Non-pigmented ciliary epithelial cell (primary cell): ENCODE measurements around the gene MBP.
"Not testable (repeated sequence)": the region's sequence is repeated elsewhere in the genome, so short reads cannot be mapped to it uniquely, and the experiment has no call there.

Experiments used
- DNase-seq: peaks from one replicate; pipeline ENCODE4 v3.0.0-alpha.2; 2010; ENCODE audit warnings: low read depth

MBP gene

DNA sequence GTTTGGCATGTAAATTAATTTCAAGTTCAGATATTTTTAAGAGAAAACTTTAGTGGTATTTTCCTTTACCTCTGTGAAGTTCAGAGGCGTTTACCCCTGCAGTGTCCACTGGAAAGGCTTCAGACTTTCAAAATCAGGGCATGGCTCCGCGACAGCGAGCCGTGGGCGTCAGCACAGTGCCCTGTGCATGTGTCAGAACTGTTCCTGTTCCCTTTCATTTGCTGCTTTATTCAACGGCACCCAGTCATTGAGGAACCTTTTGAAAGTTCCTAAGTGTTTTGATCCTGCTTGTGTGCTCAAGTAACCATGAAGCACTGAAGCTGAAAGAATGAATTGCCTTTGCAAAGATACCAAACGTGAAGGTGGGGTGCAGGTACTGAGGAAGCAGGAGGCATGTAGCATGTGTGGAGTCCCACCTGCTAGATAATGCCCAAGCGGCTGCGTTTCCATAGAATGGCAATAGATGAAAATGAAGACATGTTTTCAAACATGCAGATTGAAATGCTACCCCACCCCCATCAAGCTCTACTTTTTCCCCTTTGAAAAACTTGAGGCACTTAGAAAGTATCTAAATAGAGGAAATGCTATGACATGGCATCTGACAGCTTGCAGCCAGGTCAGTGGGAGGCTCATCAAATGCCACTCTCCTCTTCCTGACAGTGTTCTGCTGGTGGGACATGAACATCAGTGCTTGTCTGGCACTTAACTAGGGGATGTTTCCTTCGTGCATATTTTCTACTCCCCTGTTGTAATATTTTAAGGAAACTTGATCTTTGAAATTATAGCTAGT, 161.6 kb downstream of the MBP start:
- no peak for DNase-seq

DNA sequence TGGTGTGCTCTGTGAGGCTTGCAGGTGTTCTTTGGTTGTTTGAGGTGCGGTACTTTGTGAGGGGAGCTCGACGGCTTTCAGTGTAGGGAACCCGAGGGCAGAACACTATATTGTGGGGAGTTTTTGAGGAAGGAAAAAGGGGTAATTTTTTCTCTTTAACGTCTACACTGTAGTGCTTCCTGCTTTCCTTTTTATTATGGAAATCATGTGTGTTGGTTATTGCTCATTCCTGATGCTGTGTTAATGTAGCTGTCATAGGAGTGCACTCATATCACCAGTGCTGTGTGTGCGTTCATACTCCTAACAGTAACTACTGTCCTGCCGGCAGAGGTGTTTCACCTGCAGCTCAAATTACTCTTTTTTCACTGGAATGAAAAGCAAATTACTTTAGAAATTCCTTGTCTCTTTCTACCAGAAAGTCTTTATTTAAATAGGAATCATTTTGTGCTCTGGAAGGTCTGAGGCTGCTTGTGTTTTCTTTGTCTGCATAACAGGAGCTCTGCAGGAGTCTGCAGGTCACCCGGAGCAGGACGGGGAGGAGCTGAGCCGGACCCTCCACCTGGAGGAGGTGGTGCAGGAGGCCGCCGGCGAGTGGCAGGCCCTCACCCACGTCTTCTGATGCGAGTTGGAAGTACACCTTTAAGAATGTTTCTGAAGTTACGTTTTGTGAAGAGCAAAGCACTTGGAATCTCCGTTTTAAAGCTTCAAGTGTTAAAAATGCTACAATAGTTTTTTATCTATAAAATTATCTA, 164.7 kb downstream of the MBP start:
- no peak for DNase-seq

DNA sequence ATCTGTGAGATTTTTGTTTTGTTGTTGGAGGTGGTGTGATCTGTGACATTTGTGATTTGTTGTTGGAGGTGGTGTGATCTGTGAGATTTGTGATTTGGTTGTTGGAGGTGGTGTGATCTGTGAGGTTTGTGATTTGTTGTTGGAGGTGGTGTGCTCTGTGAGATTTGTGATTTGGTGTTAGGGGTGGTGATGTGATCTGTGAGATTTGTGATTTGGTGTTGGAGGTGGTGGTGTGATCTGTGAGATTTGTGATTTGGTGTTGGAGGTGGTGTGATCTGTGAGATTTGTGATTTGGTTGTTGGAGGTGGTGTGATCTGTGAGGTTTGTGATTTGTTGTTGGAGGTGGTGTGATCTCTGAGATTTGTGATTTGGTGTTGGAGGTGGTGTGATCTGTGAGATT, 165.3 kb downstream of the MBP start:
- DNase-seq, result not testable (repeated sequence)

DNA sequence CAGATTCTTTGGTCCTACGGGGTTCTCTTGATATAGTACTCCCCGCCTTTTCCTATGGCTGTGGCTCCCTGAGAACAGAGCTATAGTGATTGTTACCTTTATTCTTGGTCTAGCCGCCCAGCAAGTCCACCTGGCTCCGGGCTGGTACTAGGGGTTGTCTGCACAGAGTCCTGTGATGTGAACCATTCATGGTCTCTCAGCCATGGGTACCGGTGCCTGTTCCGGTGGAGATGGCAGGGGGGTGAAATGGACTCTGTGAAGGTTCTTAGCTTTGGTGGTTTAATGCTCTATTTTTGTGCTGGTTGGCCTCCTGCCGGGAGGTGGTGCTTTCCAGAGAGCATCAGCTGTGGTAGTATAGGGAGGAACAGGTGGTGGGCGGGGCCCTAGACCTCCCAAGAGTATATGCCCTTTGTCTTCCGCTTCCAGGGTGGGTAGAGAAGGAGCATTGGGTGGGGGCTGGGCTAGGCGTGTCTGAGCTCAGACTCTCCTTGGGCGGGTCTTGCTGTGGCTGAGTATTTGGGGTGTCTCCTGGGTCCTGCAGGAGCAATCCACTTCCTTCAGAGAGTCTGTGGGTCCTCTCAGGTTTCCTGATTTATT, 166.9 kb downstream of the MBP start:
- DNase-seq, result not testable (repeated sequence)

DNA sequence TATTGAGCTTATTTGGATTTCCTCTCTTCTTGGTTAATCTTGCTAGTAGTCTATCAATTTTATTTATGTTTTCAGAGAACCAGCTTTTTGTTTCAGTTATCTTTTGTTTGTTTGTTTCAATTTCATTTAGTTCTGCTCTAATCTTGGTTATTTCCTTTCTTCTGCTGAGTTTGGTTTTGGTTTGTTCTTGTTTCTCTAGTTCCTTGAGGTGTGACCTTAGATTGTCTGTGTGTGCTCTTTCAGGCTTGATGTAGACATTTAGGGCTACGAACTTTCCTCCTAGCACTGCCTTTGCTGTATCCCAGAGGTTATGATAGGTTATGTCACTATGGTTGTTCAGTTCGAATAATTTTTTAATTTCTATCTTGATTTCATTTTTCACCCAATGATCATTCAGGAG, 168.6 kb downstream of the MBP start:
- no peak for DNase-seq

DNA sequence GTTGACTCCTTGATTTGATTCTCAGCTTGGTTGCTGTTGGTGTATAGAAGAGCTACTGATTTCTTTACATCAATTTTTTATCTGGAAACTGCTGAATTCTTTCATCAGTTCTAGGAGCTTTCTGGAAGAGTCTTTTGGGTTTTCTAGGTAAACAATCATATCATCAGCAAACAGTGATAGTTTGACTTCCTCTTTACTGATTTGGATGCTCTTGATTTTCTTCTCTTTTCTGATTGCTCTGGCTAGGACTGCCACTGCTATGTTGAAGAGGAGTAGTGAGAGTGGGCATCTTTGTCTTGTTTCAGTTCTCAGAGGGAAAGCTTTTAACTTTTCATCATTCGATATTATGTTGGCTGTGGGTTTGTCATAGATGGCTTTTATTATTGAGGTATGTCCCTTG, 169.7 kb downstream of the MBP start:
- DNase-seq, result no peak

DNA sequence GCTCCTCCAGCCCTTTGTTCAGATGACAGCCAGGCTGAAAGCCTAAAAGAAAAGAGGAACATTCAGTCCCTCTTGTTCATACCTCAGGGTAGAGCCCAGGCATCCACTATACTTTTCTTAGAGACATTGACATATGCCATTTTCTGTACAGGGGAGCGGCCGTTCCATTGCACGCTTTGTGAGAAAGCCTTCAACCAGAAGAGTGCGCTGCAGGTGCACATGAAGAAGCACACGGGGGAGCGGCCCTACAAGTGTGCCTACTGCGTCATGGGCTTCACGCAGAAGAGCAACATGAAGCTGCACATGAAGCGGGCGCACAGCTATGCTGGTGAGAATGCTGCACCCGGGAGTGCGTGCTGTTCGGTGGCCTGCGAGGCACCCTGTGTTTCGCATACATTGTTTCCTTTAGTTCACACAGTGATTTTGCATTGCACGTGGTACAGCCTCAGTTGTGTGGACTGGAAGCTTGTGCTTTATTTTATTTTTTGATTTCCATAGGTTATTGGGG, 172.0 kb downstream of the MBP start:
- DNase-seq, result no peak

DNA sequence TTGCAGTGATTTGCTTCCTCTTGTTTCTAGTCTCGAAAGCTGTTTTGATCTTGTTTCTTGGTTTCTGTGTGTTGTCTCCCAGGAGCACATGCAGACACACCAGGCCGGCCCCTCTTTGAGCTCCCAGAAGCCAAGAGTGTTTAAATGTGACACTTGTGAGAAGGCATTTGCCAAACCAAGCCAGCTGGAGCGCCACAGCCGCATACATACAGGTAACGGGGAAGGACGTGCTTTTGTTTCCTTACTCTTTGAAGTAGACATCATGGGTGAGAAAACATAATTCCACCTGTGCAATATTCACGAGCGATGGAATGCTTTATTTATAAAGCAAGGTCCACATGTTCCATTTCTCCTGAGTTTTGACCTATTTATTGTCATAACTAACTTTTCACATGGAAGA, 173.0 kb downstream of the MBP start:
- DNase-seq, result no peak

DNA sequence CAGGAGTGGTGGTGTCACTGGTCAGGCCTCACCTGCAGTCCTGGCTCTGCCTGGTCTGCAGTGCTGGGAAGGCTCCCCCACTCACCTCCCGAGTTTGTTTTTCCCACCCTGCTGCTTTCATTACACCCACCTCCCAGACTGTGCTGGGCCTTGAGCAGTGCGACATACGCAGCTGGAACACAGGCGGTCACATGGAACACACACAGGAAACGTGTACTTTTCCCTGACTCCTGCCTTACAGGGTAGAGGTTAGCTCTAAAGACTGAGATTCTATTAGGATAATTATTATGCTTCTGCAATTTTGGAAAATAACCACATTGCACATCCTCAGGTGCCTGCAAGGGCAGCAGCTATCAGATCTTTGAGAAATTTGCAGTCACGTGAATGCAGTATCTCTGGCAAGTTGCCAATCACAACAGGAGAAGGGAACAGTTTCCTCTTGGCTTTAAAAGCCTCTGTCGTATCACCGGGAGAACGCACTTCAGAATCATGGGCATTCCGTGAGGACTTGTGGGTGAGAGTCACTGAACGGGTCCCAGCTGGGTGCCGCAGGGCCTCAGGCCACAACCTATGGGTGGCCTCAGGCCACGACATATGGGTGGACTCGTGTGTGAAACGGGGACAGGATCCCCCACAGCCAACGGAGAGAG, 173.8 kb downstream of the MBP start:
- DNase-seq, result no peak

DNA sequence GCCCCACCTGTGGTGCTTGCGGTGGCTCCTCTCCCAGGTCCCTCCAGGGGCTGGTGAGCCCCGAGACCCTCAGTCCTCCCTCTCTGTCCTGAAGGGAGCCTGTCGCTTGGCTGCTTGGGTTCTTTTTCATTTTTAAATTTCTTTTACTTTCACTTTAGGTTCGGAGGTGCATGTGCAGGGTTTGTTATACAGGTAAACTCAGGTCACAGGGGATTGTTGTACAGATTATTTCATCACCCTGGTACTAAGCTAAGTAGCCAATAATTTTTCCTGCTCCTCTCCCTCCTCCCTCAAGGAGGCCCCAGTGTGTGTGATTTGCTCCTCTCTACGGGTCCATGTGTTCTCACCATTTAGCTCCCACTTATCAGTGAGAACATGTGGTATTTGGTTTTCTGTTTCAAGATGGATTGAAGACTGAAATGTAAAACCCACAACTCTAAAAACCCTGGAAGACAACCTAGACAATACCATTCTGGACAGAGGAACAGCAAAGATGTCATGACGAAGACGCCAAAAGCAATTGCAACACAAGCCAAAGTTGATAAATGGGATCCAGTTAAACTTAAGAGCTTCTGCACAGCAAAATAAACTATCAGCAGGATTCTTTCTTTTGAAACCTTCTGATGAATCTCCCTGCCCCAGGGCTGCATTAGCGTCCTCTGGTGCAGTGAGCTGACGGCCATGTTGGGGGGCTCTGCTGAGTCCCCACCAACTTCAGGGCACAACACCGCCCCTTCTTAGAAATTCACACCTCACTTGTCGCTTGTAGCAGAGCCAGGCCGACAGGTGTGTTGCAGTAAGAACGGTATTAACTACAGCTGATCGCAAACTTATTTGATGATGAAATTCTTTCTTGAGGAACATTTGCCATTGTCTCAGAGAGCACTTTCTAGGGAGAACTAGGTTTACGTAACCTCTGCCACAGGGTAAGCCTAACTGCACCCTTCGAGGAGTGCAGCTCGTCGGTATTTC, 174.9 kb downstream of the MBP start:
- no peak for DNase-seq

DNA sequence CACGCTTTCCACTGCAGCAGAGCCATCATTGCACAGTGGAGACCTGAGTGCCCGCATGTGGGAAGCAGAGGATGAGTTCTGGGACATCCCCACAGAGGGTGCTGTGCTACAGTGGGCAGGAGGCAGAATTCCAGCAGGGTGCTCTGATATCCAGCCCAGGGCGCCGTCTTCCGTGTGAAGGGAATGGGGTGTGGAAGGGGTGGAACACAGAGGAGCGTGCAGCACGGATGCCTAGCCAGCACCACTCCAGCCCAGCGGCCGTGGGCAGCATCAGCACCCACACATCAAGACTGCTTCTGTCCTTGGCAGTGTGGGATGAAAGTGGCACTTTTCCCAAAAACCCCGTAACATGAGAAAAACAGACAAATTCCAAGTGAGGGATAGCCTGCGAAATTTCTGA, 175.9 kb downstream of the MBP start:
- DNase-seq, result no peak

DNA sequence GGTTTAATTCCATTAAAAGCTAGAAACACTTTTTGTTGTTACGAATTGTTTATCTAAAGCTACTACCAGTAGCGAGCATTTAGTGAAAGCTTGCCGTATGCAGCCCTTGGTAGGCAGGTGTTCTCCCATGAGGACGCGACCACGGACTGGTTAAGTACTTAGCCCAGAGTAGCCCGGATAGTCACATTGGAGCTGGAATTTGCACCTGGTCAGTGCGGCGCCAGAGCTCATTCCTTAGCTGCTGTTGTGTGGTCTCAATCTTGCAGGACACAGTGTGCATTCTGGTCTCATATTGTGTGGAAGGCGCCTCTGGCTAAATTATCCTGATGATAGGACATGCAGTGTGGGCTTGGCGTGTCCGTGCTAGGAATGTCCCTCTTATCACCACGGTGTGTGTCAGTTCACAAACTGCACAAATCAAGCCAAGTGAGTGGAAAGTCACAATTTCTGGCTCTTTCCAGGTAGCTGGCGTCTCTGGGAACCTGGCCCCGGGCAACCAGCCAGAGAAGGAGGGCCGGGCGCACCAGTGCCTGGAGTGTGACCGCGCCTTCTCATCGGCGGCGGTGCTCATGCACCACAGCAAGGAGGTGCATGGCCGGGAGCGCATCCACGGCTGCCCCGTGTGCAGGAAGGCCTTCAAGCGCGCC, 176.9 kb downstream of the MBP start:
- DNase-seq, result no peak

DNA sequence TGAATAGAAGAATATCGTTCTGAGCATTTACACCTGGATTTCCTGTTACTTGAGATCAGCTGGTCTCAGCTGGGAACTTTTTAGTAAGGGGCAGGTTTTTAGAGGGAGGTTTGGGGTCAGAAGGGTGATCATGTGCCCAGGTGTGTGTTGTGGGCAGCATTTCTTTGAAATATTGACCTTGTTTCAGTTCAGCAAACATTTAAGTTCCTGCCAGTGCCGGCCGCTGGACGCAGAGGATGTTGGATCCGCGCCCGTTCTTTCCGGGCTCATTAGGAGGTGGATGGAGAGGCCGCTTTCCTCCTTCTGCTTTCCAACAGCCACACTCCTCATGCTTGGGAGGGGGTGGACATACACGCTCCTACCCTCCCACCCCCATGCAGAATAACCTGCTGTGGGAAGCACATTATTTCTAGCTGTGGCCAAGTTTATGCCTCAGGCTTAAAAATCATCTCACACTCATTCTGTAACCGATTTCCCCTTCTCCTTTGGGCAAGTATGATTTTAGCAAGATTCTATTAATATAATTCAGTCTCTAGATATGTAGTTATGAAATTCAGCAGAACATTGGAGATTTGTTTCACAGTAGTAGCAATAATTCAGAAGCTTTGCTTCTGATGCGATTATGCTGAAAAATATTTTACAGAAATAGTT, 178.9 kb downstream of the MBP start:
- DNase-seq, result no peak

DNA sequence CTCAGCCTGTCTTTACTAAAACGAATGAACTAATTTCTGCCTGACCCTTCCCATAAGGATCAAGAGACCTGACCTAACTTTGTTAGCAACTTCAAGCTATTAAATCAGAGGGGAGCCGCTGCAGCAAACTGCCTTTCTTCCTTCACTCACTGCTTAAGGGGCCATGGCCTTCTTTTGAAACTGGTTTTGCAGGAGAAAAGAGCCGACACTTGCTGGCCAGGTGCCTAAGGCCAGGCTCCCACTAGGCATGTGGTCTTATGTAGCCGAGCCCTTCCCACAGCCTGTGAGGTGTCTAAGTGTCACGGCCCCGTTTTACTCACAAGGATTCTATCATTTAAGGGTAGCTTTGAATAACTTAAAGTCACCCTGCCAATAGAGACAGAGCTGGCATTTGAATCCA, 179.4 kb downstream of the MBP start:
- DNase-seq, result no peak

DNA sequence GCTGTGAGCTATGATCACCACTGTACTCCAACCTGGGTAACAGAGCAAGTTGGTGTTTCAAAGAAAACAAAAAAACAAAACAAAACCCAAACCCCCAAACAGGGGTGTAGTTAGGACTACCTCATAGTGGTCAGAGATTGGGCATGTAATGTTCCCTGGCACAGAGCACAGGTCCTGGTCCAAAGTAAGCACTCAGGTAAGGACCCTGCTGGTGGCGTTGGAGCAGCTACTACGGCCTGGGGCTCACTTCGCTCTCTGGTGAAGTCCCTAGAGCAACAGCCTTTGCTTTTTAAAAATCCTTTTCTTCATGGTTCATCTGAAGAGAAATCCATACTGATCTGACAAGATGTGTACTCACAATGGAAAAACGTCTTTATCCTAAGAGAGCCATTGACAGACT, 179.8 kb downstream of the MBP start:
- no peak for DNase-seq

DNA sequence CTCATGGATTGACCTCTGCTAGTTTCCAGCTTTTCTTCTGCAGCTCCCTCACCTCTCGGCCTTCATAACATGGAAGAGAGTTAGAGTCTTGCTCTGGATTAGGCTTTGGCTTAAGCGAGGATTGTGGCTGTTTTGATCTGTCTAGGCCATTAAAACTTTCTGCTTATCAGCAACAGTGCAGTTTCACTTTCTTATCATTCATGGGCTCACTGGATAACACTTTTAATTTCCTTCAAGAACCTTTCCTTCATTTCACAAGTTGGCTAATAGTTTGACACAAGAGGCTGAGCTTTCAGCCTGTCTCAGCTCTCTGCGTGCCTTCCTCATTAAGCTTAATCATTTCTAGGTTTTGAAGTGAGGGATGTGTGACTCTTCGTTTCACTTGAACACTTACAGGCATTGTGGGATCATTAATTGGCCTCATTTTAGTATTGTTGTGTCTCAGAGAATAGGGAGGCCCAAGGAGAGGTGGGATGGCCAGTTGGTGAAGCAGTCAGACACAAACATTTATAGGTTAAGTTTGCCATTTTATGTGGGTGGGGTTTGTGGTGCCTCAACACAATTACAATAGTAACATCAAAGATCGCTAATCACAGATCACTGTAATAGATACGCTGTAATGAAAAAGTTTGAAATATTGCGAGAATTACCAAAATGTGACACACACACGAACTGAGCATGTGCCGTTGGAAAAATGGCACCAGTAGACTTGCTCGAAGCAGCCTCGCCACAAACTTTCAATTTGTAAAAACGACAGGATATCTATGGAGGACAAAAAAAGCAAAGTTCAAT, 180.9 kb downstream of the MBP start:
- DNase-seq, result no peak

DNA sequence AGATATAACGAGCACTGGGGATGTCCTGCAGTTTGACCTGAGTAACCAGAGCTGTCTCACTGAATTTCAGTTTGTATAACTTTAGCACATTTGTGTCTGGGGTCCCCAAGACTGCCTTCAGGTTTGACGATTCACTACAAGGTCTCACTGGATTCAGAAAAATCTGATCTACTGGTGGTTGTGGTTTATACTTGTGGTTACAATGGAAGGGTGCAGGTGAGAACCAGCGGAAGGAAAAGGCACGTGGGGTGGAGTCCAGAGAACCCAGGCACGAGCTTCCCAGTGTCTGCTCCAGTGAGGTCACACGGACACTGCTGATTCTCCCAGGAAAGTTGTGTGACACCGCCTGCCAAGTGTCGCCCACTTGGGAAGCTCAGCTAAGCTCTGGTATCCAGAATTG, 184.2 kb downstream of the MBP start:
- no peak for DNase-seq

DNA sequence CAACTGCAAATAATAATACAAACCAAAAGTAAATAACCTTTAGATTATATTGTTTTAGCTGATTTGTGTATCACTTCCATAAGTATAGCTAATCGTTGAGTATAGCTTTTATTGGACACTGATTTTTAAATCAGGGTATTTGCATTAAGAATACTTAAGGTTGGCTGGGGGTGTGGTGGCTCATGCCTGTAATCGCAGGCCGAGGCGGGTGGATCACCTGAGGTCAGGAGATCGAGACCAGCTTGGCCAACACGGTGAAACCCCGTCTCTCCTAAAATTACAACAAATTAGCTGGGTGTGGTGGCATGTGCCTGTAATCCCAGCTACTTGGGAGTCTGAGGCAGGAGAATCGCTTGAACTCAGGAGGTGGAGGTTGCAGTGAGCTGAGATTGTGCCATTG, 188.2 kb downstream of the MBP start:
- DNase-seq, result not testable (repeated sequence)

DNA sequence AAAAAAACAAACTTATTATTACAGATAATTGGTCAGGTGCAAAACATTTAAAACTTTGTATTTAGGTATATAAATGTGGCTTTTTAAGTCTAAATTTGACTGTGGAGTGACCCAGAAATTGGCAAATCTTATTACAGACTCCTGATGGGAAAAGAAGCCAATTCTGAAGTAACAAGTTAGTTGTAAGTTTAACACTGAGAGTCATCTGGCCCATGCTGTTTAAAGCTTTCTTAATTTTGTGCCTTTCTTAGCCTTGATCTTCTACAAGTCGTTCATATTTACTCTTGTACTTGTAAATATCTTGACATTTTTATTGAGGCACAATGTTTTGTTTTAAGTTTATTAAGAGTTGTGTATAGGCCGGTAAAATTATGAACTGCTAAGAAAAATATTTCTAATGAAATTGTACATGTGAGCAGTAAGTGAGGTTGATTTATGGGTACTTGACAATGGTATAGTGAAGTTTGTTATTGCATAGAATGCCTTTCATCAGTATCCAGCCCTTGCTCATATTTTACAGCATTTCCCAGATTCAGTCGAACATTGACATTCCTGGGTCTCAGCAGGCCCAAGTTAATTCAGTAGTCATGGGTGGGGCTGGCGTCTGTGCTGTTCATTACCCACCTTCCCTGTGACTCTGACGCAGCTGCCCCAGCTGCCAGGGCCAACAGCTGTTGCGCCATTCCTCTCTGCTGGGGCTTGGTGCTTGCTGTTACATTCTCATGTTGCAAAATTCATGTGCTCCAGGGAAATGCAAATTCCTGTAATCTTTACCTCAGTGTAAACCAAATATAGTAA, 188.8 kb downstream of the MBP start:
- no peak for DNase-seq
